Cerebellar nuclear complex (tissue), 1 donor: ENCODE results near the gene PMEPA1.

Experiments
- DNase-seq, 2 experiments: peaks; one replicate each; lab custom pipeline; 2025; lab: John Stamatoyannopoulos, UW

The PMEPA1 gene

GRCh38 chr20:57709823-57710799 is at the start of gene PMEPA1:
TSS of gene PMEPA1 (minus strand) at chr20:57710015. CDS start at chr20:57709582, 433 bp downstream.
- DNase-seq = no peak

GRCh38 chr20:57757767-57758166 is 48.0 kb upstream of the PMEPA1 start:
- DNase-seq = no peak

GRCh38 chr20:57756921-57757320 is 47.1 kb upstream of the PMEPA1 start:
- no peak for DNase-seq

- no peak for DNase-seq
Observed at GRCh38 chr20:57756213-57756612, 46.4 kb upstream of the PMEPA1 start.

- DNase-seq = no peak
Observed at GRCh38 chr20:57755609-57756008, 45.8 kb upstream of the PMEPA1 start.

GRCh38 chr20:57754190-57754589 is 44.4 kb upstream of the PMEPA1 start:
- no peak for DNase-seq

- DNase-seq = no peak
Observed at GRCh38 chr20:57753332-57754164, 43.7 kb upstream of the PMEPA1 start.

- no peak for DNase-seq
Observed at GRCh38 chr20:57751411-57751810, 41.6 kb upstream of the PMEPA1 start.

- DNase-seq = no peak
Observed at GRCh38 chr20:57749869-57750268, 40.1 kb upstream of the PMEPA1 start.

- no peak for DNase-seq
Observed at GRCh38 chr20:57749131-57749690, 39.4 kb upstream of the PMEPA1 start.

GRCh38 chr20:57748601-57749130 is 38.9 kb upstream of the PMEPA1 start:
- no peak for DNase-seq

- no peak for DNase-seq
Observed at GRCh38 chr20:57747861-57748481, 38.2 kb upstream of the PMEPA1 start.

GRCh38 chr20:57746832-57747404 is 37.1 kb upstream of the PMEPA1 start:
- no peak for DNase-seq

GRCh38 chr20:57746201-57746600 is 36.4 kb upstream of the PMEPA1 start:
- DNase-seq = no peak

- no peak for DNase-seq
Observed at GRCh38 chr20:57744206-57744605, 34.4 kb upstream of the PMEPA1 start.

GRCh38 chr20:57743450-57744095 is 33.8 kb upstream of the PMEPA1 start:
- no peak for DNase-seq

GRCh38 chr20:57742507-57743181 is 32.8 kb upstream of the PMEPA1 start:
- DNase-seq = no peak

GRCh38 chr20:57738484-57738883 is 28.7 kb upstream of the PMEPA1 start:
- DNase-seq = no peak

- DNase-seq = no peak
Observed at GRCh38 chr20:57738053-57738452, 28.2 kb upstream of the PMEPA1 start.

- no peak for DNase-seq
Observed at GRCh38 chr20:57737349-57737748, 27.5 kb upstream of the PMEPA1 start.
